IMR-90 (cell line): ENCODE measurements around the gene EAF1. TPM values are rescaled to one million over a fixed set of nuclear protein-coding genes. Genes with fewer than 3 reads are reported as not detected.
"Not testable (repeated sequence)": the region's sequence is repeated elsewhere in the genome, so short reads cannot be mapped to it uniquely, and the experiment has no call there.

Source experiments
- ATAC-seq: fragments of 200-7000 bp; cut with Tn5 transposase; 2 replicates; pipeline ENCODE4 v1.9.1; 2020; ENCODE audit warnings: low read depth, mild to moderate bottlenecking, moderate library complexity
- BruUV-seq: library from RNA; stranded (reverse); fragments of 400-500 nt; replicated peaks from 2 replicates; lab custom pipeline; 2021; lab: Mats Ljungman, UMichigan
- CTCF ChIA-PET: fragments of 300-600 bp; formaldehyde crosslinking; extraction: SDS; loops from one replicate; lab custom pipeline; 2021; ENCODE audit warnings: antibody characterized with exemption; lab: Yijun Ruan, JAX
- POLR2A ChIA-PET: fragments of 300-600 bp; sonication (Branson Sonifier 250); formaldehyde crosslinking; loops from one replicate; lab custom pipeline; 2022; ENCODE audit warnings: antibody characterized with exemption; ENCODE audit not compliant: unreplicated experiment; lab: Charles Lee
- DNase-seq: peaks from one replicate; pipeline ENCODE4 v3.0.0; 2013
- H2AFZ ChIP-seq: replicated peaks from 2 replicates; pipeline ENCODE3; 2013; ENCODE audit warnings: low read length, mild to moderate bottlenecking; ENCODE audit not compliant: poor library complexity
- H2AK5ac ChIP-seq: 2 replicates; pipeline ENCODE4 v1.6.1; 2013; ENCODE audit warnings: low read depth, low read length, inconsistent platforms
- H2AK9ac ChIP-seq: replicated peaks from 2 replicates; pipeline ENCODE3; 2013; ENCODE audit warnings: mild to moderate bottlenecking, low read depth, low read length, moderate library complexity; ENCODE audit not compliant: poor library complexity
- H2BK120ac ChIP-seq: 2 replicates; pipeline ENCODE4 v1.6.1; 2013; ENCODE audit warnings: low read depth, low read length, inconsistent platforms
- H2BK15ac ChIP-seq: 3 replicates; pipeline ENCODE4 v1.6.1; 2013; ENCODE audit warnings: low read depth, low read length, inconsistent platforms
- H2BK20ac ChIP-seq: 2 replicates; pipeline ENCODE4 v1.6.1; 2013; ENCODE audit warnings: low read depth, mild to moderate bottlenecking, inconsistent platforms, low read length, moderate library complexity
- H2BK5ac ChIP-seq: 2 replicates; pipeline ENCODE4 v1.6.1; 2013; ENCODE audit warnings: mild to moderate bottlenecking, low read depth, low read length, inconsistent platforms; ENCODE audit not compliant: poor library complexity, severe bottlenecking
- H3K14ac ChIP-seq: replicated peaks from 2 replicates; pipeline ENCODE4 v1.6.1; 2013; ENCODE audit warnings: low read depth, low read length, inconsistent platforms
- H3K18ac ChIP-seq: 2 replicates; pipeline ENCODE4 v1.6.1; 2013; ENCODE audit warnings: low read depth, low read length, control low read depth
- H3K23ac ChIP-seq: 2 replicates; pipeline ENCODE4 v1.6.1; 2013; ENCODE audit warnings: low read depth, low read length, inconsistent platforms
- H3K27ac ChIP-seq: 2 replicates; pipeline ENCODE4 v1.5.1; 2013; ENCODE audit warnings: mild to moderate bottlenecking, control low read depth, low read length; ENCODE audit not compliant: insufficient read depth
- H3K27me3 ChIP-seq: 2 replicates; pipeline ENCODE4 v1.6.1; 2013; ENCODE audit warnings: low read length; ENCODE audit not compliant: control insufficient read depth, insufficient read depth
- H3K36me3 ChIP-seq: 2 replicates; pipeline ENCODE4 v1.6.1; 2013; ENCODE audit warnings: low read length, mixed read lengths; ENCODE audit not compliant: control insufficient read depth, insufficient read depth
- H3K4ac ChIP-seq: 2 replicates; pipeline ENCODE4 v1.6.1; 2013; ENCODE audit warnings: low read depth, low read length, inconsistent platforms
- H3K4me1 ChIP-seq: 2 replicates; pipeline ENCODE4 v1.6.1; 2013; ENCODE audit warnings: low read length, mixed read lengths; ENCODE audit not compliant: control insufficient read depth, insufficient read depth
- H3K4me2 ChIP-seq: 2 replicates; pipeline ENCODE4 v1.6.1; 2013; ENCODE audit warnings: low read depth, mild to moderate bottlenecking, control low read depth, low read length, moderate library complexity
- H3K4me3 ChIP-seq: 2 replicates; pipeline ENCODE4 v1.5.1; 2013; ENCODE audit warnings: low read depth, mild to moderate bottlenecking, control low read depth, low read length, moderate library complexity; ENCODE audit not compliant: insufficient read depth
- H3K56ac ChIP-seq: 2 replicates; pipeline ENCODE4 v1.6.1; 2013; ENCODE audit warnings: low read length, inconsistent platforms; ENCODE audit not compliant: insufficient read depth; ENCODE audit errors: extremely low read depth
- H3K79me1 ChIP-seq, 2 experiments: 2 replicates each; pipeline ENCODE4 v1.6.1; 2013; ENCODE audit warnings: low read length in 2 of 2, inconsistent platforms in 1 of 2, low read depth in 1 of 2
- H3K9ac ChIP-seq: 2 replicates; pipeline ENCODE4 v1.6.1; 2013; ENCODE audit warnings: low read depth, low read length, control low read depth
- H3K9me1 ChIP-seq: 2 replicates; pipeline ENCODE4 v1.6.1; 2013; ENCODE audit warnings: low read length, inconsistent platforms; ENCODE audit not compliant: insufficient read depth
- H3K9me3 ChIP-seq: 2 replicates; pipeline ENCODE4 v1.6.1; 2013; ENCODE audit warnings: low read length; ENCODE audit not compliant: control insufficient read depth, insufficient read depth
- H4K20me1 ChIP-seq: 2 replicates; pipeline ENCODE4 v1.6.1; 2013; ENCODE audit warnings: low read length, inconsistent platforms; ENCODE audit not compliant: insufficient read depth
- H4K5ac ChIP-seq: 2 replicates; pipeline ENCODE4 v1.6.1; 2013; ENCODE audit warnings: mild to moderate bottlenecking, low read depth, low read length, control low read depth
- H4K8ac ChIP-seq, 2 experiments: 2 replicates each; pipeline ENCODE4 v1.6.1; 2013; ENCODE audit warnings: low read depth in 2 of 2, low read length in 2 of 2, control low read depth in 1 of 2, inconsistent platforms in 1 of 2
- H4K91ac ChIP-seq: 2 replicates; pipeline ENCODE4 v1.6.1; 2013; ENCODE audit warnings: low read depth, low read length, inconsistent platforms; ENCODE audit not compliant: insufficient read depth
- WGBS, 2 experiments: methylation state at CpG; one replicate each; pipeline versions ENCODE4 v1.1.5 to v1.1.7; 2013; ENCODE audit warnings: missing lambda C conversion rate in 2 of 2; ENCODE audit not compliant: insufficient read length in 1 of 2; ENCODE audit errors: extremely low coverage in 2 of 2; 5-methylcytosine and 5-hydroxymethylcytosine counted together
- dilution Hi-C: fragments of 300-500 bp; cut with HindIII; formaldehyde crosslinking; loops from one replicate; pipeline ENCODE4 v1.14.3; 2018; ENCODE audit warnings: low sequenced_read_pairs; ENCODE audit not compliant: unreplicated experiment
- in situ Hi-C: fragments of 300-500 bp; cut with MboI; formaldehyde crosslinking; loops from 3 replicates; pipeline ENCODE4 v1.14.3; 2019; ENCODE audit warnings: low sequenced_read_pairs, inconsistent platforms, mixed read lengths
- intact Hi-C: fragments of 100-400 bp; cut with micrococcal nuclease; formaldehyde crosslinking; loops from 2 replicates; pipeline ENCODE4 v1.10.0; 2022
- polyA plus RNA-seq, 3 experiments: library from polyadenylated mRNA; depleted of rRNA; stranded (reverse); fragments of >200 nt; gene quantifications; 2 replicates each; pipeline ENCODE4 v1.2.3, GENCODE V29; 2012; ENCODE audit warnings: low replicate concordance in 1 of 3
- total RNA-seq: library from RNA; depleted of rRNA; stranded (reverse); fragments of >200 nt; gene quantifications from 2 replicates; pipeline ENCODE4 v1.2.3, GENCODE V29; 2012

The EAF1 gene
- total and polyA plus RNA-seq, 2 of the 4 experiments (the other 2 are of a cell fraction), result 7.0 to 21.3 TPM

- CTCF ChIA-PET, H2BK20ac ChIP-seq, H3K9me3 ChIP-seq, H4K5ac ChIP-seq, DNase-seq, H3K9me1 ChIP-seq, H2AFZ ChIP-seq, intact Hi-C loops, H4K91ac ChIP-seq, H3K27ac ChIP-seq, POLR2A ChIA-PET, H3K4me3 ChIP-seq, H3K9ac ChIP-seq, H3K23ac ChIP-seq, H3K56ac ChIP-seq, H3K4me2 ChIP-seq, H2AK9ac ChIP-seq, H4K8ac ChIP-seq, H2AK5ac ChIP-seq, BruUV-seq, H3K18ac ChIP-seq, H4K20me1 ChIP-seq, H3K4ac ChIP-seq, H3K27me3 ChIP-seq, ATAC-seq, H3K14ac ChIP-seq, H3K79me1 ChIP-seq, H3K4me1 ChIP-seq, H2BK15ac ChIP-seq, dilution Hi-C loops, H2BK5ac ChIP-seq, H2BK120ac ChIP-seq, H3K36me3 ChIP-seq: not testable (repeated sequence)
- no CpG with 5 or more reads among the region's 5 CpGs for WGBS, 2 experiments
- in situ Hi-C loops, result loop anchor here (25.0 kb wide), 1 partner anchor 274 kb away; no protein-coding TSS in a partner anchor
Observed at GRCh38 chr3:15386654-15386955, 40.8 kb upstream of the EAF1 start.
